SK-N-SH treated with all-trans-retinoic acid at 6 μM for 48 hours (cell line): ENCODE data around the gene DOCK9.

Source experiments
- ATAC-seq: fragments of 200-7000 bp; cut with Tn5 transposase; 3 replicates; pipeline ENCODE4 v1.9.1; 2020; ENCODE audit warnings: mild to moderate bottlenecking, moderate library complexity
- ARNTL ChIP-seq: fragments of 450-650 bp; formaldehyde crosslinking; IDR thresholded peaks from 2 replicates; pipeline ENCODE4 v1.5.0; 2020; ENCODE audit warnings: low read depth, mild to moderate bottlenecking, moderate library complexity, borderline replicate concordance
- BACH2 ChIP-seq: fragments of 250-450 bp; sonication (Bioruptor Pico); IDR thresholded peaks from 2 replicates; pipeline ENCODE4 v1.9.0; 2021; ENCODE audit warnings: mild to moderate bottlenecking, borderline replicate concordance
- CSDC2 ChIP-seq: fragments of 250-450 bp; sonication (Bioruptor Pico); IDR thresholded peaks from 2 replicates; pipeline ENCODE4 v1.5.0; 2020; ENCODE audit warnings: mild to moderate bottlenecking, moderate library complexity
- ESRRG ChIP-seq: fragments of 250-450 bp; sonication (Bioruptor Pico); IDR thresholded peaks from 2 replicates; pipeline ENCODE4 v1.6.1; 2021; ENCODE audit warnings: mild to moderate bottlenecking
- GLIS3 ChIP-seq: fragments of 250-450 bp; sonication (Bioruptor Pico); IDR thresholded peaks from 2 replicates; pipeline ENCODE4 v1.5.0; 2020; ENCODE audit warnings: mild to moderate bottlenecking, moderate library complexity
- ISL1 ChIP-seq: fragments of 250-450 bp; sonication (Bioruptor Pico); IDR thresholded peaks from 2 replicates; pipeline ENCODE4 v2.1.2; 2022; ENCODE audit warnings: mild to moderate bottlenecking, moderate library complexity
- OSR1 ChIP-seq: fragments of 250-450 bp; sonication (Bioruptor Pico); IDR thresholded peaks from 2 replicates; pipeline ENCODE4 v1.8.0; 2022; ENCODE audit warnings: moderate library complexity, mild to moderate bottlenecking, inconsistent platforms
- POU6F1 ChIP-seq: fragments of 250-450 bp; sonication (Bioruptor Pico); IDR thresholded peaks from 2 replicates; pipeline ENCODE4 v1.8.0; 2021; ENCODE audit warnings: low read depth, mild to moderate bottlenecking, moderate library complexity, borderline replicate concordance
- PPARA ChIP-seq: fragments of 250-450 bp; sonication (Bioruptor Pico); IDR thresholded peaks from 2 replicates; pipeline ENCODE4 v1.5.0; 2020; ENCODE audit warnings: mild to moderate bottlenecking, borderline replicate concordance
- RARB ChIP-seq: fragments of 250-450 bp; sonication (Bioruptor Pico); IDR thresholded peaks from 2 replicates; pipeline ENCODE4 v1.8.0; 2021; ENCODE audit warnings: mild to moderate bottlenecking, moderate library complexity
- SNAI2 ChIP-seq: fragments of 250-450 bp; sonication (Bioruptor Pico); IDR thresholded peaks from 2 replicates; pipeline ENCODE4 v1.5.0; 2020; ENCODE audit warnings: mild to moderate bottlenecking, moderate library complexity
- TOX ChIP-seq: fragments of 250-450 bp; sonication (Bioruptor Pico); IDR thresholded peaks from 2 replicates; pipeline ENCODE4 v1.8.0; 2021; ENCODE audit warnings: mild to moderate bottlenecking, moderate library complexity, borderline replicate concordance
- TSHZ2 ChIP-seq: fragments of 250-450 bp; sonication (Bioruptor Pico); IDR thresholded peaks from 2 replicates; pipeline ENCODE4 v1.5.0; 2020; ENCODE audit warnings: mild to moderate bottlenecking, moderate library complexity
- ZC3H10 ChIP-seq: fragments of 250-450 bp; sonication (Bioruptor Pico); IDR thresholded peaks from 2 replicates; pipeline ENCODE4 v1.5.1; 2021; ENCODE audit warnings: mild to moderate bottlenecking, moderate library complexity
- ZFP3 ChIP-seq: fragments of 250-450 bp; sonication (Bioruptor Pico); IDR thresholded peaks from 2 replicates; pipeline ENCODE4 v1.5.0; 2020; ENCODE audit warnings: mild to moderate bottlenecking, moderate library complexity
- ZFP30 ChIP-seq: fragments of 450-650 bp; formaldehyde crosslinking; IDR thresholded peaks from 2 replicates; pipeline ENCODE4 v1.5.0; 2022; ENCODE audit warnings: mild to moderate bottlenecking, moderate library complexity
- ZNF565 ChIP-seq: fragments of 450-650 bp; formaldehyde crosslinking; conservative IDR thresholded peaks from 2 replicates; pipeline ENCODE4 v1.5.0; 2020; ENCODE audit warnings: low read depth, mild to moderate bottlenecking, moderate library complexity
- ZNF8 ChIP-seq: fragments of 450-650 bp; formaldehyde crosslinking; IDR thresholded peaks from 2 replicates; pipeline ENCODE4 v1.5.0; 2020; ENCODE audit warnings: mild to moderate bottlenecking, moderate library complexity
- TF ChIP-seq, protein P1 (sequence below): fragments of 250-450 bp; sonication (Bioruptor Pico); IDR thresholded peaks from 2 replicates; pipeline ENCODE4 v1.8.0; 2020; ENCODE audit warnings: mild to moderate bottlenecking, moderate library complexity, borderline replicate concordance
- TF ChIP-seq, protein P2 (sequence below): fragments of 250-450 bp; sonication (Bioruptor Pico); IDR thresholded peaks from 2 replicates; pipeline ENCODE4 v1.5.1; 2021; ENCODE audit warnings: mild to moderate bottlenecking, moderate library complexity
- TF ChIP-seq, protein P3 (sequence below): fragments of 250-450 bp; sonication (Bioruptor Pico); IDR thresholded peaks from 2 replicates; pipeline ENCODE4 v1.5.1; 2020; ENCODE audit warnings: low read depth, mild to moderate bottlenecking, moderate library complexity

The DOCK9 gene

DNA sequence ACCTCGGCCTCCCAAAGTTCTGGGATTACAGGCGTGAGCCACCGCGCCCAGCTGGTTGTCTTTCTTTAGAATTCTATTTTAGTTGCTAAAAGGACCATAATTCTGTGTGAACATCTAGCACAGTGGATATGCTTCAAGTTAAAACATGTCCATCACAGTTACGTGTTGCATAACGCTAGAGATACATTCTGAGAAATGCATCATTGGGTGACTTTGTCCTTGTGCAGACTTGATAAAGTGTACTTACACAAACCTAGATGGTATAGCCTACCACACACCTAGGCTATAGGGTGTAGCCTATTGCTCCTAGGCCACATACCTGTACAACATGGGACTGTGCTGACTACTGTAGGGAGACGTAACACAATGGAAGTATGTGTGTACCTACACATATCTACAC lies 35.4 kb downstream of the DOCK9 start:
- ATAC-seq = no peak
- TF ChIP-seq, protein P1, sequence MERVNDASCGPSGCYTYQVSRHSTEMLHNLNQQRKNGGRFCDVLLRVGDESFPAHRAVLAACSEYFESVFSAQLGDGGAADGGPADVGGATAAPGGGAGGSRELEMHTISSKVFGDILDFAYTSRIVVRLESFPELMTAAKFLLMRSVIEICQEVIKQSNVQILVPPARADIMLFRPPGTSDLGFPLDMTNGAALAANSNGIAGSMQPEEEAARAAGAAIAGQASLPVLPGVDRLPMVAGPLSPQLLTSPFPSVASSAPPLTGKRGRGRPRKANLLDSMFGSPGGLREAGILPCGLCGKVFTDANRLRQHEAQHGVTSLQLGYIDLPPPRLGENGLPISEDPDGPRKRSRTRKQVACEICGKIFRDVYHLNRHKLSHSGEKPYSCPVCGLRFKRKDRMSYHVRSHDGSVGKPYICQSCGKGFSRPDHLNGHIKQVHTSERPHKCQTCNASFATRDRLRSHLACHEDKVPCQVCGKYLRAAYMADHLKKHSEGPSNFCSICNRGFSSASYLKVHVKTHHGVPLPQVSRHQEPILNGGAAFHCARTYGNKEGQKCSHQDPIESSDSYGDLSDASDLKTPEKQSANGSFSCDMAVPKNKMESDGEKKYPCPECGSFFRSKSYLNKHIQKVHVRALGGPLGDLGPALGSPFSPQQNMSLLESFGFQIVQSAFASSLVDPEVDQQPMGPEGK (CRISPR knock-in tag) = no peak
- TF ChIP-seq BACH2 (CRISPR knock-in tag) = no peak
- TF ChIP-seq ZFP30 (CRISPR knock-in tag) = no peak
- no peak for TF ChIP-seq ZC3H10 (CRISPR knock-in tag)
- no peak for TF ChIP-seq RARB (CRISPR knock-in tag)
- no peak for TF ChIP-seq GLIS3 (CRISPR knock-in tag)
- TF ChIP-seq TOX (CRISPR knock-in tag) = no peak
- TF ChIP-seq, protein P2, sequence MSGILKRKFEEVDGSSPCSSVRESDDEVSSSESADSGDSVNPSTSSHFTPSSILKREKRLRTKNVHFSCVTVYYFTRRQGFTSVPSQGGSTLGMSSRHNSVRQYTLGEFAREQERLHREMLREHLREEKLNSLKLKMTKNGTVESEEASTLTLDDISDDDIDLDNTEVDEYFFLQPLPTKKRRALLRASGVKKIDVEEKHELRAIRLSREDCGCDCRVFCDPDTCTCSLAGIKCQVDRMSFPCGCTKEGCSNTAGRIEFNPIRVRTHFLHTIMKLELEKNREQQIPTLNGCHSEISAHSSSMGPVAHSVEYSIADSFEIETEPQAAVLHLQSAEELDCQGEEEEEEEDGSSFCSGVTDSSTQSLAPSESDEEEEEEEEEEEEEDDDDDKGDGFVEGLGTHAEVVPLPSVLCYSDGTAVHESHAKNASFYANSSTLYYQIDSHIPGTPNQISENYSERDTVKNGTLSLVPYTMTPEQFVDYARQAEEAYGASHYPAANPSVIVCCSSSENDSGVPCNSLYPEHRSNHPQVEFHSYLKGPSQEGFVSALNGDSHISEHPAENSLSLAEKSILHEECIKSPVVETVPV (CRISPR knock-in tag) = no peak
- no peak for TF ChIP-seq ARNTL
- TF ChIP-seq ZNF8 (CRISPR knock-in tag) = no peak
- TF ChIP-seq ZNF565 (CRISPR knock-in tag) = no peak
- TF ChIP-seq OSR1 (CRISPR knock-in tag) = no peak
- TF ChIP-seq POU6F1 (CRISPR knock-in tag) = no peak
- TF ChIP-seq, protein P3, sequence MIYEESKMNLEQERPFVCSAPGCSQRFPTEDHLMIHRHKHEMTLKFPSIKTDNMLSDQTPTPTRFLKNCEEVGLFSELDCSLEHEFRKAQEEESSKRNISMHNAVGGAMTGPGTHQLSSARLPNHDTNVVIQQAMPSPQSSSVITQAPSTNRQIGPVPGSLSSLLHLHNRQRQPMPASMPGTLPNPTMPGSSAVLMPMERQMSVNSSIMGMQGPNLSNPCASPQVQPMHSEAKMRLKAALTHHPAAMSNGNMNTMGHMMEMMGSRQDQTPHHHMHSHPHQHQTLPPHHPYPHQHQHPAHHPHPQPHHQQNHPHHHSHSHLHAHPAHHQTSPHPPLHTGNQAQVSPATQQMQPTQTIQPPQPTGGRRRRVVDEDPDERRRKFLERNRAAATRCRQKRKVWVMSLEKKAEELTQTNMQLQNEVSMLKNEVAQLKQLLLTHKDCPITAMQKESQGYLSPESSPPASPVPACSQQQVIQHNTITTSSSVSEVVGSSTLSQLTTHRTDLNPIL = no peak

GRCh38 chr13:98941536-98941935 lies 36.3 kb downstream of the DOCK9 start:
- TF ChIP-seq PPARA (CRISPR knock-in tag) = no peak
- no peak for TF ChIP-seq ISL1
- TF ChIP-seq ZFP30 (CRISPR knock-in tag) = no peak
- TF ChIP-seq ZC3H10 (CRISPR knock-in tag) = no peak
- TF ChIP-seq ZNF565 (CRISPR knock-in tag) = no peak
- TF ChIP-seq, protein P2 (CRISPR knock-in tag) = no peak
- TF ChIP-seq ESRRG (CRISPR knock-in tag) = no peak
- TF ChIP-seq, all 23 proteins: peak for 0
- ATAC-seq = no peak

DNA sequence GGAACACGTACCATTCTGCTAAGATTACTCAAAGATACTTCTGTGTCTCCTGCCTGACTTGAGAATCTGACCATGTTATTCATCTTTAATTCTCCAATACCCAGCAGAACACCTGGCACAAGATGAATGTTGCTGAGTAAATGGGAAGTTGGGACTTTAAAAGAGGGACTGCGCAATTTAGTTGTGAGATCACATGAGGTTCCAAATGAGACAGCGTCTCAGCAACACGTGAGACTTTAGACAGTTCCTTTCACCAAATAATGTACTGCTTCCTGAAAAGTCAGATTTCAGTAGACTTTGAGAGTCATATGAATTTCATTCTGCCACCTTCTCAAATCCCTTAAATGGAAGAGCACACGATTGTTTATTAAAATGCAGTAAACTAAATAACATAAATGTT lies 36.7 kb downstream of the DOCK9 start:
- TF ChIP-seq SNAI2 (CRISPR knock-in tag) = no peak
- TF ChIP-seq ZFP3 (CRISPR knock-in tag) = no peak
- no peak for TF ChIP-seq ZNF8 (CRISPR knock-in tag)
- TF ChIP-seq ZNF565 (CRISPR knock-in tag) = no peak
- TF ChIP-seq CSDC2 = no peak
- no peak for TF ChIP-seq ESRRG (CRISPR knock-in tag)
- TF ChIP-seq, protein P3 = no peak
- no peak for TF ChIP-seq GLIS3 (CRISPR knock-in tag)
- no peak for TF ChIP-seq TOX (CRISPR knock-in tag)
- no peak for TF ChIP-seq RARB (CRISPR knock-in tag)
- TF ChIP-seq TSHZ2 (CRISPR knock-in tag) = no peak
- no peak for TF ChIP-seq PPARA (CRISPR knock-in tag)
- TF ChIP-seq OSR1 (CRISPR knock-in tag) = no peak
- TF ChIP-seq ZFP30 (CRISPR knock-in tag) = no peak
- no peak for TF ChIP-seq POU6F1 (CRISPR knock-in tag)
- ATAC-seq = no peak
